HEK293 (cell line): ENCODE results near the gene PEX6.

Source experiments
- CTCF ChIA-PET: fragments of 350-600 bp; formaldehyde crosslinking; extraction: SDS; loops from one replicate; lab custom pipeline; 2021; ENCODE audit warnings: antibody characterized with exemption; lab: Yijun Ruan, JAX
- POLR2A ChIA-PET: fragments of 300-600 bp; formaldehyde crosslinking; extraction: SDS; loops from one replicate; lab custom pipeline; 2020; ENCODE audit warnings: antibody characterized with exemption, inconsistent platforms; lab: Yijun Ruan, JAX
- H3K27ac ChIP-seq: fragments of 200-500 bp; sonication (Bioruptor generic); 2 replicates; pipeline ENCODE4 v1.5.1; 2014; ENCODE audit warnings: low read depth, low read length, control low read depth, inconsistent platforms; ENCODE audit errors: extremely low read depth
- H3K36me3 ChIP-seq, 2 experiments: fragments of 200-500 bp in 1 of 2; sonication (Bioruptor generic) in 1 of 2; 1 replicate in 1 of 2; 2 replicates in 1 of 2; pipeline ENCODE4 v1.5.1; 2014 to 2017; ENCODE audit warnings: inconsistent platforms in 2 of 2, low read length in 2 of 2; ENCODE audit not compliant: control insufficient read depth in 2 of 2, insufficient read depth in 1 of 2
- H3K4me1 ChIP-seq: fragments of 200-500 bp; sonication (Bioruptor generic); 2 replicates; pipeline ENCODE4 v1.5.1; 2014; ENCODE audit warnings: mild to moderate bottlenecking, low read length, inconsistent platforms; ENCODE audit not compliant: control insufficient read depth, insufficient read depth
- H3K4me3 ChIP-seq: 2 replicates; pipeline ENCODE4 v1.5.1; 2011; ENCODE audit warnings: low read depth, mild to moderate bottlenecking, control low read depth, low read length, moderate library complexity
- H3K9me3 ChIP-seq: fragments of 200-500 bp; sonication (Bioruptor generic); 2 replicates; pipeline ENCODE4 v1.5.1; 2014; ENCODE audit warnings: low read depth, low read length, inconsistent platforms; ENCODE audit not compliant: control insufficient read depth, insufficient read depth
- GFI1B ChIP-seq: fragments of 450-650 bp; formaldehyde crosslinking; IDR thresholded peaks from 2 replicates; pipeline ENCODE4 v1.5.1; 2016; ENCODE audit warnings: missing biosample characterization, missing genetic modification characterization
- MZF1 ChIP-seq: fragments of 450-650 bp; formaldehyde crosslinking; IDR thresholded peaks from 2 replicates; pipeline ENCODE4 v1.5.1; 2017; ENCODE audit warnings: missing biosample characterization, missing genetic modification characterization, borderline replicate concordance
- RBAK ChIP-seq: fragments of 450-650 bp; formaldehyde crosslinking; IDR thresholded peaks from 2 replicates; pipeline ENCODE4 v1.5.1; 2016; ENCODE audit warnings: missing biosample characterization, missing genetic modification characterization
- YY2 ChIP-seq: fragments of 450-650 bp; formaldehyde crosslinking; IDR thresholded peaks from 2 replicates; pipeline ENCODE4 v1.5.1; 2016; ENCODE audit warnings: missing biosample characterization, missing genetic modification characterization
- ZBTB20 ChIP-seq: fragments of 450-650 bp; formaldehyde crosslinking; IDR thresholded peaks from 2 replicates; pipeline ENCODE4 v1.5.1; 2016; ENCODE audit warnings: missing biosample characterization, missing genetic modification characterization
- ZBTB48 ChIP-seq: fragments of 450-650 bp; formaldehyde crosslinking; IDR thresholded peaks from 2 replicates; pipeline ENCODE4 v1.5.1; 2016; ENCODE audit warnings: missing biosample characterization, missing genetic modification characterization
- ZNF138 ChIP-seq: fragments of 450-650 bp; formaldehyde crosslinking; IDR thresholded peaks from 2 replicates; pipeline ENCODE4 v1.5.1; 2016; ENCODE audit warnings: missing biosample characterization, missing genetic modification characterization, borderline replicate concordance
- ZNF266 ChIP-seq: fragments of 450-650 bp; formaldehyde crosslinking; IDR thresholded peaks from 2 replicates; pipeline ENCODE4 v1.5.1; 2016; ENCODE audit warnings: missing biosample characterization, missing genetic modification characterization, low read depth
- ZNF335 ChIP-seq: fragments of 450-650 bp; formaldehyde crosslinking; conservative IDR thresholded peaks from 2 replicates; pipeline ENCODE4 v1.5.1; 2016; ENCODE audit warnings: missing biosample characterization, missing genetic modification characterization
- ZNF510 ChIP-seq: fragments of 450-650 bp; formaldehyde crosslinking; IDR thresholded peaks from 2 replicates; pipeline ENCODE4 v1.5.1; 2018; ENCODE audit warnings: mild to moderate bottlenecking, missing genetic modification characterization, missing biosample characterization; ENCODE audit not compliant: insufficient replicate concordance
- ZNF529 ChIP-seq: fragments of 450-650 bp; formaldehyde crosslinking; IDR thresholded peaks from 2 replicates; pipeline ENCODE4 v1.5.1; 2017; ENCODE audit warnings: missing genetic modification characterization, missing biosample characterization; ENCODE audit not compliant: insufficient replicate concordance
- ZNF654 ChIP-seq: fragments of 450-650 bp; formaldehyde crosslinking; IDR thresholded peaks from 2 replicates; pipeline ENCODE4 v1.5.1; 2016; ENCODE audit warnings: low read depth, missing biosample characterization, missing genetic modification characterization
- ZNF707 ChIP-seq: fragments of 450-650 bp; formaldehyde crosslinking; IDR thresholded peaks from 2 replicates; pipeline ENCODE4 v1.5.1; 2016; ENCODE audit warnings: missing biosample characterization, missing genetic modification characterization
- ZNF76 ChIP-seq: fragments of 450-650 bp; formaldehyde crosslinking; IDR thresholded peaks from 2 replicates; pipeline ENCODE4; 2016; ENCODE audit warnings: low read depth, missing biosample characterization, missing genetic modification characterization, borderline replicate concordance
- ZNF791 ChIP-seq: fragments of 450-650 bp; formaldehyde crosslinking; IDR thresholded peaks from 2 replicates; pipeline ENCODE4 v1.5.1; 2016; ENCODE audit warnings: missing biosample characterization, missing genetic modification characterization
- ZSCAN16 ChIP-seq: fragments of 450-650 bp; formaldehyde crosslinking; IDR thresholded peaks from 2 replicates; pipeline ENCODE4 v1.5.1; 2016; ENCODE audit warnings: missing biosample characterization, missing genetic modification characterization
- TF ChIP-seq, protein P1 (sequence below): fragments of 450-650 bp; formaldehyde crosslinking; IDR thresholded peaks from 2 replicates; pipeline ENCODE4 v1.5.1; 2017; ENCODE audit warnings: missing biosample characterization, mild to moderate bottlenecking, missing genetic modification characterization, moderate library complexity
- TF ChIP-seq, protein P2 (sequence below): fragments of 450-650 bp; formaldehyde crosslinking; IDR thresholded peaks from 2 replicates; pipeline ENCODE4 v1.5.1; 2016; ENCODE audit warnings: missing biosample characterization, missing genetic modification characterization
- TF ChIP-seq, protein P3 (sequence below): fragments of 450-650 bp; formaldehyde crosslinking; IDR thresholded peaks from 2 replicates; pipeline ENCODE4 v1.5.1; 2016; ENCODE audit warnings: missing biosample characterization, missing genetic modification characterization

Gene PEX6

DNA sequence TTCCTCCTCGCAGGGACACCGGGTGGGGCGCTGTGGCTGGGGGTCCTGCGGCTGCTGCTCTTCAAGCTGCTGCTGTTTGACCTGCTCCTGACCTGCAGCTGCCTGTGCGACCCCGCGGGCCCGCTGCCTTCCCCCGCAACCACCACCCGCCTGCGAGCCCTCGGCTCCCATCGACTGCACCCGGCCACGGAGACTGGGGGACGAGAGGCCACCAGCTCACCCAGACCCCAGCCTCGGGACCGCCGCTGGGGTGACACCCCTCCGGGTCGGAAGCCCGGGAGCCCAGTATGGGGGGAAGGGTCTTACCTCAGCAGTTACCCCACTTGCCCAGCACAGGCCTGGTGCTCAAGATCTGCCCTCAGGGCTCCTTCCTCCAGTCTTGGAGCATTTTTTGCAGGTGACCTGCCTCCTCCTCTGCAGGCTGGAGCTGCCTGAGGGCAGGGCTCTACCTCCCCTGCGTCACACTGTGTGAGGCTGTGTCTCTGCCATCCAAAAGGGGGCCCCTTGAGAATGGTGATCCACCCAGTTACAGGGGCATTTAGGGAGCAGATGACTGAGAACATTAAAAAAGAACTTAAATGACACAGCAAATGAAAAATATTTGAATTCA is 53.6 kb downstream of the PEX6 start:
- ChIA-PET CTCF (interaction anchor here (0.9 kb wide), 1 partner anchor 200 kb away, joined by 3 read pairs; no protein-coding TSS in a partner anchor), POLR2A (interaction anchor here (0.6 to 1.0 kb wide), 2 partner anchors 39 to 134 kb away, joined by 3 read pairs; partner anchors contain the start of genes KLC4 and MRPL2)
- TF ChIP-seq ZNF529 (no peak), ZNF654 (tag by site-specific recombination) (no peak), RBAK (tag by site-specific recombination) (no peak), YY2 (tag by site-specific recombination) (no peak), ZSCAN16 (no peak), ZNF335 (tag by site-specific recombination) (no peak), ZNF510 (no peak), MZF1 (tag by site-specific recombination) (no peak), ZNF266 (tag by site-specific recombination) (no peak), ZNF707 (no peak)
- TF ChIP-seq, protein P1, sequence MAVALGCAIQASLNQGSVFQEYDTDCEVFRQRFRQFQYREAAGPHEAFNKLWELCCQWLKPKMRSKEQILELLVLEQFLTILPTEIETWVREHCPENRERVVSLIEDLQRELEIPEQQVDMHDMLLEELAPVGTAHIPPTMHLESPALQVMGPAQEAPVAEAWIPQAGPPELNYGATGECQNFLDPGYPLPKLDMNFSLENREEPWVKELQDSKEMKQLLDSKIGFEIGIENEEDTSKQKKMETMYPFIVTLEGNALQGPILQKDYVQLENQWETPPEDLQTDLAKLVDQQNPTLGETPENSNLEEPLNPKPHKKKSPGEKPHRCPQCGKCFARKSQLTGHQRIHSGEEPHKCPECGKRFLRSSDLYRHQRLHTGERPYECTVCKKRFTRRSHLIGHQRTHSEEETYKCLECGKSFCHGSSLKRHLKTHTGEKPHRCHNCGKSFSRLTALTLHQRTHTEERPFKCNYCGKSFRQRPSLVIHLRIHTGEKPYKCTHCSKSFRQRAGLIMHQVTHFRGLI, result no peak
- TF ChIP-seq, protein P2, sequence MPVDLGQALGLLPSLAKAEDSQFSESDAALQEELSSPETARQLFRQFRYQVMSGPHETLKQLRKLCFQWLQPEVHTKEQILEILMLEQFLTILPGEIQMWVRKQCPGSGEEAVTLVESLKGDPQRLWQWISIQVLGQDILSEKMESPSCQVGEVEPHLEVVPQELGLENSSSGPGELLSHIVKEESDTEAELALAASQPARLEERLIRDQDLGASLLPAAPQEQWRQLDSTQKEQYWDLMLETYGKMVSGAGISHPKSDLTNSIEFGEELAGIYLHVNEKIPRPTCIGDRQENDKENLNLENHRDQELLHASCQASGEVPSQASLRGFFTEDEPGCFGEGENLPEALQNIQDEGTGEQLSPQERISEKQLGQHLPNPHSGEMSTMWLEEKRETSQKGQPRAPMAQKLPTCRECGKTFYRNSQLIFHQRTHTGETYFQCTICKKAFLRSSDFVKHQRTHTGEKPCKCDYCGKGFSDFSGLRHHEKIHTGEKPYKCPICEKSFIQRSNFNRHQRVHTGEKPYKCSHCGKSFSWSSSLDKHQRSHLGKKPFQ (tag by site-specific recombination), result no peak
- TF ChIP-seq, protein P3, sequence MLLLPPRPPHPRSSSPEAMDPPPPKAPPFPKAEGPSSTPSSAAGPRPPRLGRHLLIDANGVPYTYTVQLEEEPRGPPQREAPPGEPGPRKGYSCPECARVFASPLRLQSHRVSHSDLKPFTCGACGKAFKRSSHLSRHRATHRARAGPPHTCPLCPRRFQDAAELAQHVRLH (tag by site-specific recombination), result no peak
- no peaks in the 10 kb centered on the region for H3K36me3 ChIP-seq
- peaks cover 3% of the 10 kb centered on the region; the same call in 1 of the 2 replicates for H3K4me1 ChIP-seq
- H3K9me3 ChIP-seq, result no peaks in the 10 kb centered on the region
- H3K4me3 ChIP-seq, result no peak overlapping the region
- H3K27ac ChIP-seq, result no peak overlapping the region

DNA sequence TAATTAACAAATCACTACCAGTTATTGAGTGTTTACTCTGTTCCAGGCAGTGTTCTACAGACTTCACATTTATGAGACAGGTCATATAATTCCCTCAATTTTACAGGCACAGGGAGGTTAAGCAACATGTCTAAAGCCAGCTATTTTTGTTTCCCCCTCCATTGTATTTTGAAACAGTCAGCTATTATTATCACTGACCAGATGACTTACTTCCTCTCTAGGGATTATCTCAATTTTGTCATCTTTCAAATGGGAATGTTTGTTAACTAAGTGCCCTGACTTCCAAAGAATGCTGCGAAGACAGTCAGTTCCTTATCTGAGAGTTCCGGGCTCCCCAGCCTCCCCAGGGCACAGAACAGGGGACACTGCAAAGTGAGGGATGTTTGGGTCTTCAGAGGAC is 55.3 kb downstream of the PEX6 start:
- H3K9me3 ChIP-seq, result no peaks in the 10 kb centered on the region
- ChIA-PET POLR2A (no interaction called here), CTCF (interaction anchor here (1.1 kb wide), 1 partner anchor 9 kb away, joined by 10 read pairs; no protein-coding TSS in a partner anchor)
- no peak overlapping the region for H3K27ac ChIP-seq
- no peaks in the 10 kb centered on the region for H3K36me3 ChIP-seq
- peaks cover 3% of the 10 kb centered on the region; the same call in 1 of the 2 replicates for H3K4me1 ChIP-seq
- H3K4me3 ChIP-seq, result no peak overlapping the region
- peak; percentile 57; the same call in 1 of the 2 replicates for TF ChIP-seq ZBTB48 (tag by site-specific recombination)
- TF ChIP-seq ZNF76 (tag by site-specific recombination), result no peak
- TF ChIP-seq GFI1B (tag by site-specific recombination), result 0 out of 2 replicates have a peak, but pooled peaks have one; percentile 11
- TF ChIP-seq ZNF138 (tag by site-specific recombination), result no peak
- no peak for TF ChIP-seq MZF1 (tag by site-specific recombination)
- TF ChIP-seq ZBTB20, result 0 out of 2 replicates have a peak, but pooled peaks have one; percentile 9

DNA sequence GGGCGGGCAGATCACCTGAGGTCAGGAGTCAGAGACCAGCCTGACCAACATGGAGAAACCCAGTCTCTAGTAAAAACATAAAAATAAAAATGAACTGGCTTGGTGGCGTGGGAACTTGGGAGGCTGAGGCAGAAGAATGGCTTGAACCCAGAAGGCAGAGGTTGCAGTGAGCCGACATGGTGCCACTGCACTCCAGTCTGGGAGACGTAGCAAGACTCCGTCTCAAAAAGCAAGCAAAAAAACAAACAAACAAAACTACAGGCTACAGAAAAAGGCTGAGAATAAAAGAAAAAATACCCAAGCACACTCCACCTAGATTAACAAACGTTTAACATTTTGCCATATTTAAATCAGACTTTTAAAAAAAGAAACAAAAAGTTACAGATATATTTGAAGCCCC is 57.2 kb downstream of the PEX6 start:
- no peak overlapping the region for H3K27ac ChIP-seq
- ChIA-PET POLR2A (interaction anchor here (0.6 to 1.3 kb wide), 2 partner anchors 8 to 42 kb away, joined by 3 to 6 read pairs; partner anchors contain the start of gene CNPY3), CTCF (no interaction called here)
- H3K4me3 ChIP-seq, result no peak overlapping the region
- H3K4me1 ChIP-seq, result no peaks in the 10 kb centered on the region
- TF ChIP-seq ZNF791 (tag by site-specific recombination), result no peak
- no peaks in the 10 kb centered on the region for H3K9me3 ChIP-seq
- no peaks in the 10 kb centered on the region for H3K36me3 ChIP-seq
